Spleen (tissue), 7 donors: ENCODE results near the gene ANGEL2.

Experiments
- POLR2A ChIP-seq, 3 donors: fragments of 450-650 bp; IDR thresholded peaks; one replicate each; pipeline ENCODE4 v1.5.1; 2017; ENCODE audit warnings: antibody characterized with exemption in 3 of 3, mild to moderate bottlenecking in 1 of 3
- POLR2AphosphoS5 ChIP-seq, 3 donors: sonication (generic); formaldehyde crosslinking; IDR thresholded peaks; one replicate each; pipeline ENCODE4 v1.5.1; 2017; ENCODE audit warnings: antibody characterized with exemption in 3 of 3
- TF ChIP-seq, protein P1 (sequence below), 11 experiments: fragments of 200-600 bp in 7 of 11; fragments of 450-650 bp in 4 of 11; sonication (generic) in 4 of 11; IDR thresholded peaks in 8 of 11; conservative IDR thresholded peaks in 3 of 11; 1 replicate in 7 of 11; 2 replicates in 4 of 11; pipeline versions ENCODE4 v1.4.0 to v1.8.0; 2016 to 2021; ENCODE audit warnings: antibody characterized with exemption in 11 of 11, inconsistent platforms in 4 of 11, mild to moderate bottlenecking in 1 of 11
- donor health status: DM: no; HTN: no; CAD: no; lungs with moderate emphysema.
- donor health status: DM: no; HTN: no; CAD: no.
- donor health status: DM: no; HTN: no; CAD: no.

DNA sequence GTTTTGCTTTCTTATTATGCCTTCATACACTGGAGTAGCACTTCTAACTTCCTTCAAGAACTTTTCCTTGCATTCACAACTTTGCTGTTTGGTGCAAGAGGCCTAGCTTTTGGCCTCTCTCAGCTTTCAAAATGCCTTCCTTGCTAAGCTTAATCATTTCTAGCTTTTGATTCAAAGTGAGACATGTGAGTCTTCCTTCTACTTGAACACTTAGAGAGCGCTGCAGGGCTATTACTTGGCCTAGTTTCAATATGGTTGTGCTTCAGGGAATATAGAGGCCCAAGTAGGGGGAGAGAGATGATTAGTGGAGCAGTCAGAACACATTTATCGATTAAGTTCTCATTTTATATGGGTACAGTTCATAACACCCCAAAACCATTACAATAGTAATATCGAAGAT is 12.4 kb downstream of the ANGEL2 start:
- no peak for TF ChIP-seq POLR2A (IDR thresholded peaks at IDR 0.05)
- TF ChIP-seq POLR2AphosphoS5 (IDR thresholded peaks at IDR 0.05): no peak
- TF ChIP-seq, protein P1, sequence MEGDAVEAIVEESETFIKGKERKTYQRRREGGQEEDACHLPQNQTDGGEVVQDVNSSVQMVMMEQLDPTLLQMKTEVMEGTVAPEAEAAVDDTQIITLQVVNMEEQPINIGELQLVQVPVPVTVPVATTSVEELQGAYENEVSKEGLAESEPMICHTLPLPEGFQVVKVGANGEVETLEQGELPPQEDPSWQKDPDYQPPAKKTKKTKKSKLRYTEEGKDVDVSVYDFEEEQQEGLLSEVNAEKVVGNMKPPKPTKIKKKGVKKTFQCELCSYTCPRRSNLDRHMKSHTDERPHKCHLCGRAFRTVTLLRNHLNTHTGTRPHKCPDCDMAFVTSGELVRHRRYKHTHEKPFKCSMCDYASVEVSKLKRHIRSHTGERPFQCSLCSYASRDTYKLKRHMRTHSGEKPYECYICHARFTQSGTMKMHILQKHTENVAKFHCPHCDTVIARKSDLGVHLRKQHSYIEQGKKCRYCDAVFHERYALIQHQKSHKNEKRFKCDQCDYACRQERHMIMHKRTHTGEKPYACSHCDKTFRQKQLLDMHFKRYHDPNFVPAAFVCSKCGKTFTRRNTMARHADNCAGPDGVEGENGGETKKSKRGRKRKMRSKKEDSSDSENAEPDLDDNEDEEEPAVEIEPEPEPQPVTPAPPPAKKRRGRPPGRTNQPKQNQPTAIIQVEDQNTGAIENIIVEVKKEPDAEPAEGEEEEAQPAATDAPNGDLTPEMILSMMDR (IDR thresholded peaks at IDR 0.05 in 8 of 11, conservative IDR thresholded peaks at IDR 0.05 in 3 of 11): no peak
